Fibroblast of pulmonary artery (primary cell): Measurements from ENCODE around the gene TLR2.

Experiments
- DNase-seq: peaks from one replicate; pipeline ENCODE4 v3.0.0-alpha.2; 2010; ENCODE audit warnings: low read depth
- H3K4me3 ChIP-seq: replicated peaks from 2 replicates; pipeline ENCODE4 v1.5.1; 2011; ENCODE audit warnings: low read depth, mild to moderate bottlenecking, control low read depth, low read length, moderate library complexity
- CTCF ChIP-seq: IDR thresholded peaks from 2 replicates; pipeline ENCODE4 v1.5.1; 2011; ENCODE audit warnings: mild to moderate bottlenecking, control low read depth, low read length, inconsistent platforms; ENCODE audit errors: missing control alignments

TLR2 gene

GRCh38 chr4:153728660-153729059 is 44.6 kb downstream of the TLR2 start:
- no peak for DNase-seq
- no peak for TF ChIP-seq CTCF
- H3K4me3 ChIP-seq, result no peak overlapping the region

- no peak for DNase-seq
- TF ChIP-seq CTCF, result no peak
- no peak overlapping the region for H3K4me3 ChIP-seq
These were observed 45.8 kb downstream of the TLR2 start for GRCh38 chr4:153729895-153730294.

DNA sequence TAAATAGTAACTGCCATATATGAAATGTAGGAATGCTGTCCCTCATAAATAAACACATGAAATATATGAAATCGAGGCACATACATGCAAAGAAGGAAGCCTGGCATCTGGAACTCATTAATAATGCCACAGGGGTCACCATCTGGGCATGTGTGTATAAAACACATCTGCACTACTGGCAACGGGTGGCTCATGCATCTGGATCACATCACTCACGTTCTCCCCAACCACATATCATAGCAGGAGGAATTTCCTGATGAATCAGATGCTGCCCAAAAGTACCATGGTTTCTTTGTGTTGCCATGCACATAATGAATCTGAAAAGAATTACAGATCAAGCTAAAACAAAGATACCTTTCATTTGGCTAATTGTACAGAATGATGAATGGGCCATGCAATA is 47.2 kb downstream of the TLR2 start:
- DNase-seq, result peak; percentile 54
- TF ChIP-seq CTCF, result no peak
- H3K4me3 ChIP-seq, result no peak overlapping the region

GRCh38 chr4:153733751-153734448 is 49.8 kb downstream of the TLR2 start:
- TF ChIP-seq CTCF, result no peak
- no peak overlapping the region for H3K4me3 ChIP-seq
- DNase-seq, result no peak

GRCh38 chr4:153735906-153736461 is 51.9 kb downstream of the TLR2 start:
- peak; percentile 13 for DNase-seq
- TF ChIP-seq CTCF, result no peak
- H3K4me3 ChIP-seq, result no peak overlapping the region

- H3K4me3 ChIP-seq, result no peak overlapping the region
- no peak for DNase-seq
- no peak for TF ChIP-seq CTCF
These were observed 57.5 kb downstream of the TLR2 start for GRCh38 chr4:153741541-153741940.

- TF ChIP-seq CTCF, result no peak
- H3K4me3 ChIP-seq, result no peak overlapping the region
- DNase-seq, result no peak
These were observed 61.6 kb downstream of the TLR2 start for GRCh38 chr4:153745651-153746050.
